Endothelial cell (in vitro differentiated cells): ENCODE data around the gene DUSP9. TPM values are rescaled to one million over a fixed set of nuclear protein-coding genes. Genes with fewer than 3 reads are reported as not detected.
A peak's percentile ranks its signal among the peaks of the same experiment; 100 is the strongest.

Experiments used
- DNase-seq: peaks from one replicate; pipeline ENCODE4 v3.0.0; 2021; ENCODE audit warnings: low spot score
- H3K27ac Mint-ChIP-seq: one replicate; pipeline ENCODE4 v1.8.0; 2021; ENCODE audit warnings: mixed read lengths, inconsistent platforms; ENCODE audit not compliant: unreplicated experiment
- H3K27me3 Mint-ChIP-seq: one replicate; pipeline ENCODE4 v1.8.0; 2021; ENCODE audit warnings: mild to moderate bottlenecking, moderate library complexity, mixed read lengths, inconsistent platforms; ENCODE audit not compliant: unreplicated experiment
- H3K36me3 Mint-ChIP-seq: one replicate; pipeline ENCODE4 v1.8.0; 2021; ENCODE audit warnings: mild to moderate bottlenecking, low read depth, mixed read lengths, inconsistent platforms; ENCODE audit not compliant: unreplicated experiment
- H3K4me1 Mint-ChIP-seq: one replicate; pipeline ENCODE4 v1.8.0; 2021; ENCODE audit warnings: mild to moderate bottlenecking, mixed read lengths, inconsistent platforms; ENCODE audit not compliant: unreplicated experiment
- H3K4me3 Mint-ChIP-seq: one replicate; pipeline ENCODE4 v1.8.0; 2021; ENCODE audit warnings: mild to moderate bottlenecking, mixed read lengths, inconsistent platforms; ENCODE audit not compliant: unreplicated experiment
- H3K9me3 Mint-ChIP-seq: one replicate; pipeline ENCODE4 v1.8.0; 2021; ENCODE audit warnings: mixed read lengths, inconsistent platforms; ENCODE audit not compliant: unreplicated experiment
- CTCF ChIP-seq: fragments of 200-600 bp; sonication (generic); IDR thresholded peaks from one replicate; pipeline ENCODE4 v1.5.0; 2021; ENCODE audit warnings: antibody characterized with exemption; ENCODE audit not compliant: unreplicated experiment
- total RNA-seq: library from RNA; stranded (reverse); fragmentation: NEBNext Ultra II Directional; extraction: Animal tissue kit (Norgen Biotek cat#: 25700); gene quantifications from one replicate; pipeline ENCODE4 v1.2.1, GENCODE V29; 2021; ENCODE audit not compliant: unreplicated experiment

DUSP9 gene
- total RNA-seq, 1 donor from 2014 or later = not detected

- no peak for TF ChIP-seq CTCF
- H3K27ac Mint-ChIP-seq = no peak overlapping the region
- H3K27me3 Mint-ChIP-seq = peaks cover 19% of the 10 kb centered on the region
- H3K9me3 Mint-ChIP-seq = no peaks in the 10 kb centered on the region
- H3K4me1 Mint-ChIP-seq = peaks cover 3% of the 10 kb centered on the region
- DNase-seq = no peak
- no peaks in the 10 kb centered on the region for H3K36me3 Mint-ChIP-seq
- no peak overlapping the region for H3K4me3 Mint-ChIP-seq
Measured at GRCh38 chrX:153606503-153606902, 40.5 kb upstream of the DUSP9 start.

- H3K27me3 Mint-ChIP-seq = peaks cover 17% of the 10 kb centered on the region
Measured at GRCh38 chrX:153608376-153608775, 38.6 kb upstream of the DUSP9 start.

DNA sequence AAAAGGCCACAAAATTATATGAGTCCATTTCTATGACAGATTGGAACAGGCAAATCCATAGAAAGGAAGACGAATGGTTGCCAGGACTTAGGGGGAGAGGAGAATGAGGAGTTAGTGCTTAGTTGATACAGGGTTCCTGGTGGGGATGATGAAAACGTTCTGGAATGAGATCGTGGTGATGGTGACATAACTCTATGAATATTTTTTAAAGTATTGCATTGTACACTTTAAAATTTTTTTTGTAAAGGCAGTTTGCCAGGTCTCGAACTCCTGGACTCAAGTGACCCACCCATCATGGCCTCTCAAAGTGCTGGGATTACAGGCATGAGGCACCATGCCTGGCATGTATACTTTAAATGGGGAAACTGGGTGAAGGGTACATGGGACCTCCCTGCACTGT lies 38.2 kb upstream of the DUSP9 start:
- H3K27ac Mint-ChIP-seq = peak overlapping the region; percentile 67
- peaks cover 3% of the 10 kb centered on the region for H3K4me1 Mint-ChIP-seq
- DNase-seq = no peak
- no peak overlapping the region for H3K4me3 Mint-ChIP-seq
- H3K9me3 Mint-ChIP-seq = no peaks in the 10 kb centered on the region
- H3K27me3 Mint-ChIP-seq = peaks cover 17% of the 10 kb centered on the region
- H3K36me3 Mint-ChIP-seq = no peaks in the 10 kb centered on the region
- TF ChIP-seq CTCF = no peak

More at GRCh38 chrX:153608376-153608775, 38.6 kb upstream of the DUSP9 start:
- DNase-seq = no peak
- H3K27ac Mint-ChIP-seq = peak overlapping the region; percentile 67
- no peaks in the 10 kb centered on the region for H3K9me3 Mint-ChIP-seq
- H3K4me3 Mint-ChIP-seq = no peak overlapping the region
- peaks cover 3% of the 10 kb centered on the region for H3K4me1 Mint-ChIP-seq
- H3K36me3 Mint-ChIP-seq = no peaks in the 10 kb centered on the region
- no peak for TF ChIP-seq CTCF

GRCh38 chrX:153609917-153610835 lies 36.8 kb upstream of the DUSP9 start:
- Mint-ChIP-seq H3K27me3 (peaks cover 17% of the 10 kb centered on the region), H3K9me3 (no peaks in the 10 kb centered on the region), H3K36me3 (no peaks in the 10 kb centered on the region), H3K4me3 (no peak overlapping the region), H3K4me1 (peaks cover 3% of the 10 kb centered on the region), H3K27ac (no peak overlapping the region)
- peak; percentile 70 for TF ChIP-seq CTCF
- peak; percentile 79 for DNase-seq

DNA sequence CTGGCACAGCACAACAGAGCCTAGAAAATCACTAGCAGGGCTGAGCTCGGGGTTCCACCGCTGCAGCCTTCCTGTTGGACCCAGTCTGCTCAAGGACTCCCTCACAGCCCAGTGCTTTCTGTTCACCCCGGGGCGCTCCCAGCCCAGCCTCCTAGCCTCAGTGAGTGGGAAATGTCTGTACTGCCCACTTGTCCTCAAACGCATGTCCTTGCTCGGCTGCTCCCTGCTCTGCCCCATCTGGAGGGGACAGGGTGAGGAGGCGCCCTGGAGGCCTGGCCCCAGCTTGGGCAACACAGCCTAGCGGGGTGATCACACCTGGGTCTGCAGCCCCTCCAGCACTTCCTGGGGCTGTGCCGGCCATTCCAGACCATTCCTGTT lies 36.2 kb upstream of the DUSP9 start:
- DNase-seq = no peak

More for the DNA sequence above, 36.2 kb upstream of the DUSP9 start:
- Mint-ChIP-seq H3K36me3 (no peaks in the 10 kb centered on the region), H3K27me3 (peaks cover 17% of the 10 kb centered on the region), H3K27ac (no peak overlapping the region), H3K4me3 (no peak overlapping the region), H3K4me1 (peaks cover 3% of the 10 kb centered on the region), H3K9me3 (no peaks in the 10 kb centered on the region)
- no peak for TF ChIP-seq CTCF
